Tibial artery (tissue), 4 donors: ENCODE data around the gene TMOD3.

Experiments
- DNase-seq, 2 donors: peaks; one replicate each; pipeline ENCODE4 v3.0.0-alpha.2; 2019
- H3K27ac ChIP-seq, 2 donors: fragments of 200-600 bp; sonication (generic) in 1 of 2; 1 replicate in 1 of 2; 2 replicates in 1 of 2; pipeline ENCODE4 v1.5.1; 2018 to 2019; ENCODE audit warnings: mild to moderate bottlenecking in 1 of 2
- H3K27me3 ChIP-seq, 2 donors: fragments of 200-600 bp; sonication (generic) in 1 of 2; one replicate each; pipeline versions ENCODE4 v1.5.1 to v1.6.0; 2016 to 2019
- H3K36me3 ChIP-seq, 3 donors: fragments of 200-600 bp; sonication (generic) in 2 of 3; one replicate each; pipeline ENCODE4 v1.5.1; 2016 to 2019; ENCODE audit warnings: mild to moderate bottlenecking in 2 of 3
- H3K4me1 ChIP-seq, 4 donors: fragments of 200-600 bp; sonication (generic) in 2 of 4; 1 replicate in 3 of 4; 2 replicates in 1 of 4; pipeline ENCODE4 v1.5.1; 2016 to 2019
- H3K4me3 ChIP-seq, 2 donors: fragments of 200-600 bp; sonication (generic) in 1 of 2; 1 replicate in 1 of 2; 2 replicates in 1 of 2; pipeline ENCODE4 v1.5.1; 2018 to 2019; ENCODE audit warnings: mild to moderate bottlenecking in 2 of 2
- H3K9me3 ChIP-seq, 3 donors: fragments of 200-600 bp; sonication (generic) in 1 of 3; one replicate each; pipeline ENCODE4 v1.5.1; 2016 to 2019
- intact Hi-C: fragments of 100-400 bp; cut with DNase I; formaldehyde crosslinking; loops from one replicate; pipeline ENCODE4 v1.15.0; 2023; ENCODE audit warnings: low total_unique reads
- TF ChIP-seq, protein P1 (sequence below), 2 experiments: fragments of 200-600 bp in 1 of 2; fragments of 450-650 bp in 1 of 2; IDR thresholded peaks; one replicate each; pipeline ENCODE4 v1.5.1; 2017 to 2019; ENCODE audit warnings: antibody characterized with exemption in 2 of 2, mild to moderate bottlenecking in 1 of 2, moderate library complexity in 1 of 2

Gene TMOD3

DNA sequence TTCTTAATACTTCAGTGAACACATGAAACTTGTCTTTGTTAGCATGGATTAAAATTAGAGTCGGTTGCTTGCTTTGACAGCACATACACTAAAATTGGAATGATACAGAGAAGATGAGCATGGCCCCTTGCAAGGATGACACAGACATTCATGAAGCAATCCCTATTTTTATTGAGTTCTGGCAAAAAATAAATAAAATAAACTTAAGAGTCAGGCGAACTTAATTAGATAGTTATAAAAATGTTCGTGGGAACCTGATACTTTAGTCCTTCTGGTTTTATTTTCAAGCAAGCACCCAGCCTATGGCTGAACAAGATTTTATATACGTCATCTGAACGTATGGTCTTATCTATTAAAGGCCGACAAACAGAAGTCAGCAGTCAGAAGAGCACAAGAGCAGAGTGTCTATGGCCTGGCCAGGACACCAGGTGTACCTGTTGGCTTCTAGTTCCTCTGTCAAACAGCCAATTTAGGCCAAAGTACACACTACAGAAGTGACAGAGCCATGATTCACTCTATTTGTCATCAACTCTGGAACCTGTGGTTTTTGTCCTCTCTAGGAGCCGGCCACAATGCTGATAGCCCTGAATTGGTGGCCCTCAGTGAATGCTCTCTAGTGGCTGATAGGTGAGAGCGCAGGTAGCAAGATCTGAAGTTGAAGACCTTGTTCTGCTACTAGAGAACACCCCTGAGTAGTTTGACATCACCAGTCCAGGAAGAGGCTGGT is 77.8 kb downstream of the TMOD3 start:
- no peak overlapping the region for H3K27ac ChIP-seq
- no peak overlapping the region for H3K4me3 ChIP-seq
- no peaks in the 10 kb centered on the region for H3K4me1 ChIP-seq
- TF ChIP-seq, protein P1, sequence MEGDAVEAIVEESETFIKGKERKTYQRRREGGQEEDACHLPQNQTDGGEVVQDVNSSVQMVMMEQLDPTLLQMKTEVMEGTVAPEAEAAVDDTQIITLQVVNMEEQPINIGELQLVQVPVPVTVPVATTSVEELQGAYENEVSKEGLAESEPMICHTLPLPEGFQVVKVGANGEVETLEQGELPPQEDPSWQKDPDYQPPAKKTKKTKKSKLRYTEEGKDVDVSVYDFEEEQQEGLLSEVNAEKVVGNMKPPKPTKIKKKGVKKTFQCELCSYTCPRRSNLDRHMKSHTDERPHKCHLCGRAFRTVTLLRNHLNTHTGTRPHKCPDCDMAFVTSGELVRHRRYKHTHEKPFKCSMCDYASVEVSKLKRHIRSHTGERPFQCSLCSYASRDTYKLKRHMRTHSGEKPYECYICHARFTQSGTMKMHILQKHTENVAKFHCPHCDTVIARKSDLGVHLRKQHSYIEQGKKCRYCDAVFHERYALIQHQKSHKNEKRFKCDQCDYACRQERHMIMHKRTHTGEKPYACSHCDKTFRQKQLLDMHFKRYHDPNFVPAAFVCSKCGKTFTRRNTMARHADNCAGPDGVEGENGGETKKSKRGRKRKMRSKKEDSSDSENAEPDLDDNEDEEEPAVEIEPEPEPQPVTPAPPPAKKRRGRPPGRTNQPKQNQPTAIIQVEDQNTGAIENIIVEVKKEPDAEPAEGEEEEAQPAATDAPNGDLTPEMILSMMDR (IDR thresholded peaks at IDR 0.05): no peak
- peaks cover 22 to 65% (median 43%) of the 10 kb centered on the region in 3 donors for H3K36me3 ChIP-seq
- DNase-seq: no peak
- no peaks in the 10 kb centered on the region for H3K27me3 ChIP-seq
- intact Hi-C loops: no loop called here
- no peaks in the 10 kb centered on the region for H3K9me3 ChIP-seq

DNA sequence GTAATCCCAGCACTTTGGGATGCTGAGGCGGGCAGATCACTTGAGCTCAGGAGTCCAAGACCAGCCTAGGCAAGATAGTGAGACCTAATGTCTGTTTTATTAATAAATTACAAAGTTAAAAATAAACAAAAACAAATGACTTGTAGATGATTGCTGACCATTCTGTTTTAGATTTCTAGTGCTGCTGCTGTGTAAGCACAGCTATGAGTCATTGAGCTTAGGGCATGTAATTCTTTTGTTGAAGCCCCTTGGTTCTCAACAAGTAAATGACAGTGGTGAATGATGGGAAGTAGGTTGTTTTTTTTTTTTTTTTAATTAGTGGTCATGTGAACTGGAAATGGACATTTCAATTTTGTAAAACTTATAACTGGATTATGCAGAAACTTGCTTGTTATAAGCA is 78.9 kb downstream of the TMOD3 start:
- Histone ChIP-seq H3K4me3 (no peak overlapping the region), H3K27ac (no peak overlapping the region), H3K36me3 (peaks cover 21 to 65% (median 43%) of the 10 kb centered on the region in 3 donors), H3K9me3 (no peaks in the 10 kb centered on the region), H3K4me1 (no peaks in the 10 kb centered on the region), H3K27me3 (no peaks in the 10 kb centered on the region)
- intact Hi-C loops: no loop called here
- TF ChIP-seq, protein P1 (IDR thresholded peaks at IDR 0.05): no peak
- DNase-seq: no peak

DNA sequence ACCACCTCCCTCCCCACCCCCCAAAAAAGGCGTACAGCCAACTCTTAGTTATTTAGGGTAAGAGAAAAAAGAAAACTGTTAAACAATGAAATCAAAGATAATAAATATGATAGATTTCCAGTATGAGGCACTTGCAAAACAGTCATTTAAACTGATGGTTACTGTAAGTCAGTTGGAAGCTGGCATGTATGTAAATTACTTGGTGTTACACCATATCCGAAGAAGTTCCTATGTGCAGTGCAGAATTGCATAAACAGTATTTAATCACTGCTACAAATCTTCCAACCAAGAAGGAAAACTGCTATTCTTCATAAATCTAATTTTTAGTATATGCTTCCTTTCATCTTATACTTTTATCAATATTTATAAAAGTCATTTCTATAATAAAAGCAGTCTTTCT is 80.1 kb downstream of the TMOD3 start:
- intact Hi-C loops: no loop called here
- H3K27ac ChIP-seq: no peak overlapping the region
- no peaks in the 10 kb centered on the region for H3K9me3 ChIP-seq
- H3K4me1 ChIP-seq: no peaks in the 10 kb centered on the region
- no peak overlapping the region for H3K4me3 ChIP-seq
- TF ChIP-seq, protein P1 (IDR thresholded peaks at IDR 0.05): no peak
- H3K27me3 ChIP-seq: no peaks in the 10 kb centered on the region
- no peak for DNase-seq
- peaks cover 21 to 64% (median 41%) of the 10 kb centered on the region in 3 donors for H3K36me3 ChIP-seq

DNA sequence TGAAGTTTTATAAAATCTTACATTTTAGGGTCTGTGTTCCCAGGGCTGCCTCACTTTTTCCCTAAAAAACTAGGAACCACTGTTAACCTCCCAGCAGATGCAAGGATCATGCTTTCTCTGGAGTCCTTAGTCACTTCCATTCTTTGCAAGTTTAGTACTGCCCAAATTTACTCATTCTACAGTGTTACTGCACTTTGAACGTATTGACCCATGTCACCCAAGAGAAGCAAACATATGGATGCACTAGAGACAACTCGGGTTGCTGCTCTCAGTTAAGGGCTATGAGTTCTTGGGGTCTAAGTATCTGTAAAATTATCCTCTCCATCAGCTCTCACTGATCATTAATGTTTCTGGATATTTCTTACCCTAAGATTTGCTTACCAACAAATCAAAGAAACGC is 83.1 kb downstream of the TMOD3 start:
- Histone ChIP-seq H3K36me3 (peaks cover 24 to 72% (median 52%) of the 10 kb centered on the region in 3 donors), H3K9me3 (no peaks in the 10 kb centered on the region), H3K4me3 (no peak overlapping the region), H3K27me3 (no peaks in the 10 kb centered on the region), H3K27ac (no peak overlapping the region), H3K4me1 (no peaks in the 10 kb centered on the region)
- TF ChIP-seq, protein P1 (IDR thresholded peaks at IDR 0.05): no peak
- DNase-seq: no peak
- intact Hi-C loops: no loop called here

DNA sequence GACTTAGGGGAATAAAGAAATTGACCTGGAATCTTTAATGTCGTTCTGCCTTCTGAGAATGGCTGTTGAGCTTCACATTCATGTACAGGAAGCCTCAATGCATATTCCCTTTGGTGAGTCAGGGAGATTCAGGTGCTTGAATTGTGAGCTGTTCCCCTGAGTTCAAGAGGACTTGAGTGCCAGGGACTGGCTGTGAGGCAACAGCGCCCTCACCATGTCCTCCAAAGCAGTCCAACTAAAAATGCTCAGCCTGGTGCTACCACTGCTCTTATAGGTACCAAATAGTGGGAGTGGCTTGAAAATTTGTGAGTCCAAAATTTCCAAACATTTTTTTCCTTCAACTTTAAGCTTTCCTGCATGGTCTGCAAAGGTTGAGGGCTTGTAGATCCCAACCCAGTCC is 88.0 kb downstream of the TMOD3 start:
- no peak for DNase-seq
- no peak overlapping the region for H3K4me3 ChIP-seq
- peaks cover 14 to 71% (median 65%) of the 10 kb centered on the region in 3 donors for H3K36me3 ChIP-seq
- no peak overlapping the region for H3K27ac ChIP-seq
- intact Hi-C loops: loop anchor here (5.0 kb wide), 1 partner anchor 1120 kb away; no protein-coding TSS in a partner anchor
- H3K9me3 ChIP-seq: no peaks in the 10 kb centered on the region
- H3K27me3 ChIP-seq: no peaks in the 10 kb centered on the region
- TF ChIP-seq, protein P1 (IDR thresholded peaks at IDR 0.05): no peak
- H3K4me1 ChIP-seq: no peaks in the 10 kb centered on the region
